ENCODE results near the gene GP1BA. TPM values are rescaled to one million over a fixed set of nuclear protein-coding genes. Genes with fewer than 3 reads are reported as not detected.

Gene GP1BA
- total and polyA plus RNA-seq, 2 donors (not counting 1 experiment from before 2014, with no cell fraction given): 0.06 TPM; not detected in 1

GRCh38 chr17:4949321-4950074 lies 17.4 kb downstream of the GP1BA start:
- CTCF ChIA-PET: interaction anchor here (1.1 to 3.0 kb wide), 3 partner anchors 10 to 39 kb away, joined by 3 to 16 read pairs (median 8); partner anchors contain the start of genes RNF167, SLC25A11 and SPAG7
- Histone ChIP-seq H3K36me3 (replicated peaks in 1 of 2; ENCODE audit: control extremely low read depth in 1 of 2, control insufficient read depth in 1 of 2, extremely low read depth in 1 of 2, insufficient read depth in 2 of 2, low read length in 1 of 2) (peaks cover 0 to 24% of the 10 kb centered on the region in 2 experiments), H3K27me3 (replicated peaks in 1 of 4; ENCODE audit: control extremely low read depth in 1 of 4, control insufficient read depth in 3 of 4, insufficient read depth in 4 of 4, low read length in 3 of 4) (no peaks in the 10 kb centered on the region), H4K20me1 (ENCODE audit: control insufficient read depth, insufficient read depth, low read length, poor library complexity, severe bottlenecking) (peaks cover 37% of the 10 kb centered on the region), H3K4me2 (replicated peaks; ENCODE audit: low read depth, low read length, poor library complexity, severe bottlenecking) (peak overlapping the region; percentile 98), H3K4me3 (ENCODE audit: control extremely low read depth in 1 of 5, extremely low read depth in 1 of 5, insufficient read depth in 1 of 5, low read depth in 2 of 5, low read length in 4 of 5) (peak overlapping the region; percentile 59 to 99 (median 96)), H3K9me3 (ENCODE audit: control extremely low read depth in 1 of 3, control insufficient read depth in 2 of 3, insufficient read depth in 1 of 3, low read length in 2 of 3) (no peaks in the 10 kb centered on the region), H3K79me2 (ENCODE audit: control insufficient read depth, insufficient read depth, low read length) (peaks cover 44% of the 10 kb centered on the region), H3K9ac (ENCODE audit: low read length) (peak overlapping the region; percentile 97), H2AFZ (ENCODE audit: insufficient read depth, low read depth, low read length, poor library complexity, severe bottlenecking) (peak overlapping the region; percentile 97), H3K4me1 (ENCODE audit: control insufficient read depth in 2 of 2, insufficient read depth in 2 of 2, low read length in 2 of 2) (peaks cover 31 to 39% of the 10 kb centered on the region in 2 donors), H3K27ac (ENCODE audit: low read length in 2 of 2) (peak overlapping the region; percentile 73 to 93)
- H3K4me1 Mint-ChIP-seq: peaks cover 40% of the 10 kb centered on the region
- TF ChIP-seq CTCF (IDR thresholded peaks at IDR 0.05) (no peak), EZH2 (IDR thresholded peaks at IDR 0.05; ENCODE audit: borderline replicate concordance, insufficient read depth, low read depth, low read length, poor library complexity, severe bottlenecking) (no peak)
- H3K27ac Mint-ChIP-seq: peak overlapping the region; percentile 99
- H3K9me3 Mint-ChIP-seq (ENCODE audit: insufficient read depth): no peaks in the 10 kb centered on the region
- POLR2A ChIA-PET: interaction anchor here (1.0 to 4.9 kb wide), 5 partner anchors 10 to 129 kb away, joined by 3 to 81 read pairs (median 16); partner anchors contain the start of genes INCA1, KIF1C, RNF167 and SLC25A11
- under 1% methylated on average over 46 of the region's 75 CpGs for WGBS (ENCODE audit: insufficient coverage)
- intact Hi-C loops (cut with micrococcal nuclease): loop anchor here (1.0 to 10.0 kb wide), 8 partner anchors 18 to 987 kb away; partner anchors contain the start of genes ATP2A3, CAMTA2, MED11 and SPAG7
- DNase-seq (peak; percentile 95), ATAC-seq (ENCODE audit: low read depth) (peak; percentile 38)
- peak overlapping the region; percentile 98 for H3K4me3 Mint-ChIP-seq
- no peaks in the 10 kb centered on the region for H3K27me3 Mint-ChIP-seq

All from B cell (primary cell).